ENCODE data around the gene SLC35A4.

SLC35A4 gene

GRCh38 chr5:140564196-140565023, at the start of gene SLC35A4, which contains the start of gene APBB3:
Gene SLC35A4, plus strand, starts transcription at chr5:140564828. Its CDS starts 2,342 bp downstream, at chr5:140567170.
Gene APBB3, minus strand, starts transcription at chr5:140564598. Its CDS starts 353 bp downstream, at chr5:140564245.
- Histone ChIP-seq H3K27me3 (replicated peaks) (no peaks in the 10 kb centered on the region), H3K4me3 (ENCODE audit: low read depth, low read length) (peak within 1 kb of the TSS; percentile 96), H3K27ac (peak within 1 kb of the TSS; percentile 88), H3K36me3 (replicated peaks) (peaks cover 7% of the 10 kb centered on the region)
- DNase-seq, result peak; percentile 98
- in situ Hi-C loops (cut with HindIII; ENCODE audit: low pct_ligation_motif_present, low sequenced_read_pairs), result no loop called here
- TF ChIP-seq CTCF (IDR thresholded peaks at IDR 0.05; ENCODE audit: low read depth, low read length, missing control alignments), result no peak

GRCh38 chr5:140524003-140524402, 40.6 kb upstream of the SLC35A4 start:
- H3K36me3 ChIP-seq (replicated peaks), result peaks cover 22% of the 10 kb centered on the region
- TF ChIP-seq CTCF (IDR thresholded peaks at IDR 0.05; ENCODE audit: low read depth, low read length, missing control alignments), result no peak
- DNase-seq, result no peak
- no peaks in the 10 kb centered on the region for H3K27me3 ChIP-seq (replicated peaks)
- H3K4me3 ChIP-seq (ENCODE audit: low read depth, low read length), result no peak overlapping the region
- in situ Hi-C loops (cut with HindIII; ENCODE audit: low pct_ligation_motif_present, low sequenced_read_pairs), result no loop called here
- H3K27ac ChIP-seq, result no peak overlapping the region

GRCh38 chr5:140540227-140540626, 24.4 kb upstream of the SLC35A4 start:
- TF ChIP-seq CTCF (IDR thresholded peaks at IDR 0.05; ENCODE audit: low read depth, low read length, missing control alignments), result no peak
- Histone ChIP-seq H3K27ac (no peak overlapping the region), H3K4me3 (ENCODE audit: low read depth, low read length) (no peak overlapping the region), H3K36me3 (replicated peaks) (peaks cover 33% of the 10 kb centered on the region), H3K27me3 (replicated peaks) (no peaks in the 10 kb centered on the region)
- DNase-seq, result no peak
- in situ Hi-C loops (cut with HindIII; ENCODE audit: low pct_ligation_motif_present, low sequenced_read_pairs), result no loop called here

- no peak for DNase-seq
- no peak for TF ChIP-seq CTCF (IDR thresholded peaks at IDR 0.05; ENCODE audit: low read depth, low read length, missing control alignments)
- in situ Hi-C loops (cut with HindIII; ENCODE audit: low pct_ligation_motif_present, low sequenced_read_pairs), result no loop called here
- no peak overlapping the region for H3K27ac ChIP-seq
- peaks cover 27% of the 10 kb centered on the region for H3K36me3 ChIP-seq (replicated peaks)
- no peaks in the 10 kb centered on the region for H3K27me3 ChIP-seq (replicated peaks)
- no peak overlapping the region for H3K4me3 ChIP-seq (ENCODE audit: low read depth, low read length)
Observed at GRCh38 chr5:140542972-140543371, 21.7 kb upstream of the SLC35A4 start.

GRCh38 chr5:140544986-140545385, 19.6 kb upstream of the SLC35A4 start:
- Histone ChIP-seq H3K27ac (no peak overlapping the region), H3K36me3 (replicated peaks) (peaks cover 27% of the 10 kb centered on the region), H3K27me3 (replicated peaks) (no peaks in the 10 kb centered on the region), H3K4me3 (ENCODE audit: low read depth, low read length) (no peak overlapping the region)
- in situ Hi-C loops (cut with HindIII; ENCODE audit: low pct_ligation_motif_present, low sequenced_read_pairs), result no loop called here
- DNase-seq, result no peak
- no peak for TF ChIP-seq CTCF (IDR thresholded peaks at IDR 0.05; ENCODE audit: low read depth, low read length, missing control alignments)
